HL-60 (cell line): Measurements from ENCODE around the gene GSTCD.

ENCODE experiments used
- POLR2AphosphoS5 ChIP-seq: IDR thresholded peaks from 2 replicates; pipeline ENCODE4 v1.6.1; 2012; ENCODE audit warnings: low read depth
- REST ChIP-seq: IDR thresholded peaks from 2 replicates; pipeline ENCODE4 v1.6.1; 2012; ENCODE audit warnings: low read depth; ENCODE audit not compliant: insufficient replicate concordance
- SPI1 ChIP-seq: IDR thresholded peaks from 2 replicates; pipeline ENCODE4 v1.6.1; 2012; ENCODE audit warnings: low read depth, mild to moderate bottlenecking, borderline replicate concordance
- TF ChIP-seq, protein P1 (sequence below): IDR thresholded peaks from one replicate; pipeline ENCODE4 v1.5.1; 2011; ENCODE audit warnings: low read length, control low read depth, inconsistent platforms; ENCODE audit not compliant: insufficient read depth

DNA sequence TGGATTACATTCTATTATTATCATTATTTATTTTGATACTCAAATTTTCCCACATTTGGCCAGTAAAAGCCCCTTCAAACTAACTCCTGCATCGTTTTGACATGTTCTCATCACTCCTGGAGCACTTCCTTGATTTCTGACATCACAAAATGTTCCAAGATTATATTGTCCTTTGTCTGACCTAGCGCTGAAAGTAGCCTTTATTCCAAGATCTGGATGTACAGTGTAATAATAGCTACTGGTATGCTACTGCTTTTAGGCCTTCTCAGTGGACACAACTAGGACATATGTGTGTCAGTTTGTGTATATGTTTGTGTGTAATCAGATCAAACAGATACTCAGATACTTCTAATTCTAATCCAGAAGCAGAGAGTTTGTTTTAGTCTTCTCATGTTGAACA lies 76.2 kb downstream of the GSTCD start:
- TF ChIP-seq, protein P1, sequence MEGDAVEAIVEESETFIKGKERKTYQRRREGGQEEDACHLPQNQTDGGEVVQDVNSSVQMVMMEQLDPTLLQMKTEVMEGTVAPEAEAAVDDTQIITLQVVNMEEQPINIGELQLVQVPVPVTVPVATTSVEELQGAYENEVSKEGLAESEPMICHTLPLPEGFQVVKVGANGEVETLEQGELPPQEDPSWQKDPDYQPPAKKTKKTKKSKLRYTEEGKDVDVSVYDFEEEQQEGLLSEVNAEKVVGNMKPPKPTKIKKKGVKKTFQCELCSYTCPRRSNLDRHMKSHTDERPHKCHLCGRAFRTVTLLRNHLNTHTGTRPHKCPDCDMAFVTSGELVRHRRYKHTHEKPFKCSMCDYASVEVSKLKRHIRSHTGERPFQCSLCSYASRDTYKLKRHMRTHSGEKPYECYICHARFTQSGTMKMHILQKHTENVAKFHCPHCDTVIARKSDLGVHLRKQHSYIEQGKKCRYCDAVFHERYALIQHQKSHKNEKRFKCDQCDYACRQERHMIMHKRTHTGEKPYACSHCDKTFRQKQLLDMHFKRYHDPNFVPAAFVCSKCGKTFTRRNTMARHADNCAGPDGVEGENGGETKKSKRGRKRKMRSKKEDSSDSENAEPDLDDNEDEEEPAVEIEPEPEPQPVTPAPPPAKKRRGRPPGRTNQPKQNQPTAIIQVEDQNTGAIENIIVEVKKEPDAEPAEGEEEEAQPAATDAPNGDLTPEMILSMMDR: no peak
- TF ChIP-seq POLR2AphosphoS5: no peak
- TF ChIP-seq SPI1: no peak
- TF ChIP-seq REST: no peak
